ENCODE data around the gene ISYNA1. TPM values are rescaled to one million over a fixed set of nuclear protein-coding genes. Genes with fewer than 3 reads are reported as not detected.

Gene ISYNA1
- total and polyA plus RNA-seq, 2 of the 4 experiments (the other 2 are of a cell fraction) = 3.4 to 24.7 TPM

DNA sequence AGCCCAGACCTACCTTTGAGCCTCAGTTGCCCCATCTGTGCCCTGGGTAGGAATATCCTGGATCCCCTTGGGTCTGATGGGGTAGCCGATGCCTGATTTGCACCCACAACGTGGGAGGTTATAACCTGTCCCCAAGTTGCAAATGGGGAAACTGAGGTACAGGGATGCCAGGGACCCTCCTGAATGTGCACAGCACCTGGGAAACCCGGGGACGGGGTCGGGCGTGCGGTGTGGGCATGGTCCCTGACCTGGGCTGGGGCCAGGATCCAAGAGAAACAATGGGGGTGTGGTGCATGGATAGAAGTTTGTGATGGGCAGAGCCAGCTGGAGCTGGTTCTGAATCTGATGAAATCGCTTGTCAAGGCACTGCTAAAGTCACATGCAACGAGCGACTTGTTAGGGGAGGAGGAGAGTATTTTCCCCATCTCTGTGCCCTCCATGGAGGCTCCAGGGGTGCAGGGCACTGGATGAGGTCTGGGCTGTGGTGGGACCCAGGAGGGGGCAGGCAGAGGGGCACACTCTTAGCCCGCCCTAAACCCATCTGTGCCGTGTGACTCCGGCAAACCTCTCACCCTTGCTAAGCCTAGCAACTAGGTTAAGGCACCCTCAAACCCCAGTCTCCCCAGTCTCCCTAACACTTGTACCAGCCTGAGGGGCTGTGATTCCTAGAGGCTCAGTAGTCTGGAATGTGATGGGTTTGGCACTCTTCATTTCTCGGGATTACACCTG, 51.2 kb downstream of the ISYNA1 start:
- Histone ChIP-seq H3K14ac (replicated peaks; ENCODE audit: low read depth, low read length) (peak overlapping the region; percentile 88), H2AK5ac (ENCODE audit: low read depth, low read length) (peak overlapping the region; percentile 92), H4K5ac (ENCODE audit: low read depth, low read length) (peak overlapping the region; percentile 70), H2BK20ac (ENCODE audit: low read depth, low read length) (peak overlapping the region; percentile 86), H4K8ac (ENCODE audit: low read depth in 2 of 2, low read length in 2 of 2) (peak overlapping the region in 1 of 2 experiments; percentile 49; a peak in 3 of 4 replicates), H4K20me1 (ENCODE audit: insufficient read depth, low read length) (peaks cover 24% of the 10 kb centered on the region), H4K91ac (ENCODE audit: insufficient read depth, low read depth, low read length) (peak overlapping the region; percentile 66), H3K56ac (ENCODE audit: extremely low read depth, insufficient read depth, low read length) (peak overlapping the region; percentile 35; the same call in 1 of the 2 replicates), H3K27ac (ENCODE audit: insufficient read depth, low read length) (peak overlapping the region; percentile 3; the same call in 1 of the 2 replicates), H2BK5ac (ENCODE audit: low read depth, low read length, poor library complexity, severe bottlenecking) (peak overlapping the region; percentile 21), H2AFZ (replicated peaks; ENCODE audit: low read length, poor library complexity) (peak overlapping the region; percentile 74), H3K18ac (ENCODE audit: low read depth, low read length) (peak overlapping the region; percentile 25; the same call in 1 of the 2 replicates), H2BK15ac (ENCODE audit: low read depth, low read length) (peak overlapping the region; percentile 87; the same call in 2 of the 3 replicates), H3K36me3 (ENCODE audit: control insufficient read depth, insufficient read depth, low read length) (peaks cover 9% of the 10 kb centered on the region; the same call in 1 of the 2 replicates), H3K23ac (ENCODE audit: low read depth, low read length) (peak overlapping the region; percentile 81), H3K4ac (ENCODE audit: low read depth, low read length) (peak overlapping the region; percentile 59), H2AK9ac (replicated peaks; ENCODE audit: low read depth, low read length, poor library complexity) (peak overlapping the region; percentile 93), H3K9me1 (ENCODE audit: insufficient read depth, low read length) (peaks cover 5% of the 10 kb centered on the region; the same call in 1 of the 2 replicates), H3K4me2 (ENCODE audit: low read depth, low read length) (peak overlapping the region; percentile 84), H3K4me3 (ENCODE audit: insufficient read depth, low read depth, low read length) (peak overlapping the region; percentile 83), H3K9me3 (ENCODE audit: control insufficient read depth, insufficient read depth, low read length) (no peaks in the 10 kb centered on the region), H3K9ac (ENCODE audit: low read depth, low read length) (peak overlapping the region; percentile 4), H3K27me3 (ENCODE audit: control insufficient read depth, insufficient read depth, low read length) (no peaks in the 10 kb centered on the region), H3K4me1 (ENCODE audit: control insufficient read depth, insufficient read depth, low read length) (peaks cover 12% of the 10 kb centered on the region), H2BK120ac (ENCODE audit: low read depth, low read length) (peak overlapping the region; percentile 86), H3K79me1 (ENCODE audit: low read depth in 1 of 2, low read length in 2 of 2) (peaks cover 0 to 34% of the 10 kb centered on the region in 2 experiments; a peak in 3 of 4 replicates)
- no TSS peak for BruUV-seq (replicated peaks)
- intact Hi-C loops (cut with micrococcal nuclease) = no loop called here
- in situ Hi-C loops (cut with MboI; ENCODE audit: low sequenced_read_pairs) = no loop called here
- POLR2A ChIA-PET (ENCODE audit: unreplicated experiment) = no interaction called here
- WGBS, 2 experiments (ENCODE audit: extremely low coverage in 2 of 2, insufficient read length in 1 of 2) = 94% methylated on average over 5 of the region's 14 CpGs; no CpG with 5 or more reads in 1 of the 2 experiments
- DNase-seq = peak; percentile 46
- ATAC-seq (ENCODE audit: low read depth) = no peak
- CTCF ChIA-PET = no interaction called here
- dilution Hi-C loops (cut with HindIII; ENCODE audit: low sequenced_read_pairs, unreplicated experiment) = no loop called here
- no peak for TF ChIP-seq CTCF (conservative IDR thresholded peaks at IDR 0.05; ENCODE audit: low read depth, low read length)
- no peak for TF ChIP-seq NFE2L2 (IDR thresholded peaks at IDR 0.05; ENCODE audit: low read depth, low read length)
- no peak for TF ChIP-seq CEBPB (IDR thresholded peaks at IDR 0.05; ENCODE audit: low read depth, low read length)
- no peak for TF ChIP-seq FOS (IDR thresholded peaks at IDR 0.05; ENCODE audit: low read depth, low read length)
- no peak for TF ChIP-seq RAD21 (IDR thresholded peaks at IDR 0.05; ENCODE audit: low read length)
- TF ChIP-seq MAZ (IDR thresholded peaks at IDR 0.05; ENCODE audit: borderline replicate concordance, low read depth, low read length) = no peak
- no peak for TF ChIP-seq ELK1 (IDR thresholded peaks at IDR 0.05; ENCODE audit: borderline replicate concordance, low read depth, low read length)
- no peak for TF ChIP-seq MXI1 (IDR thresholded peaks at IDR 0.05; ENCODE audit: borderline replicate concordance, low read depth, low read length)
- no peak for TF ChIP-seq RFX5 (IDR thresholded peaks at IDR 0.05; ENCODE audit: low read depth, low read length)
- TF ChIP-seq POLR2A (IDR thresholded peaks at IDR 0.05; ENCODE audit: low read depth, low read length) = no peak
- no peak for TF ChIP-seq USF2 (IDR thresholded peaks at IDR 0.05; ENCODE audit: low read depth, low read length)
- no peak for TF ChIP-seq BHLHE40 (IDR thresholded peaks at IDR 0.05; ENCODE audit: low read depth, low read length)
- TF ChIP-seq SMC3 (IDR thresholded peaks at IDR 0.05; ENCODE audit: low read depth, low read length) = no peak
- no peak for TF ChIP-seq MAFK (IDR thresholded peaks at IDR 0.05; ENCODE audit: low read depth, low read length)
- no peak for TF ChIP-seq CHD1 (IDR thresholded peaks at IDR 0.05; ENCODE audit: low read depth, low read length)
